ENCODE data around the gene TMA7B.

TMA7B gene

DNA sequence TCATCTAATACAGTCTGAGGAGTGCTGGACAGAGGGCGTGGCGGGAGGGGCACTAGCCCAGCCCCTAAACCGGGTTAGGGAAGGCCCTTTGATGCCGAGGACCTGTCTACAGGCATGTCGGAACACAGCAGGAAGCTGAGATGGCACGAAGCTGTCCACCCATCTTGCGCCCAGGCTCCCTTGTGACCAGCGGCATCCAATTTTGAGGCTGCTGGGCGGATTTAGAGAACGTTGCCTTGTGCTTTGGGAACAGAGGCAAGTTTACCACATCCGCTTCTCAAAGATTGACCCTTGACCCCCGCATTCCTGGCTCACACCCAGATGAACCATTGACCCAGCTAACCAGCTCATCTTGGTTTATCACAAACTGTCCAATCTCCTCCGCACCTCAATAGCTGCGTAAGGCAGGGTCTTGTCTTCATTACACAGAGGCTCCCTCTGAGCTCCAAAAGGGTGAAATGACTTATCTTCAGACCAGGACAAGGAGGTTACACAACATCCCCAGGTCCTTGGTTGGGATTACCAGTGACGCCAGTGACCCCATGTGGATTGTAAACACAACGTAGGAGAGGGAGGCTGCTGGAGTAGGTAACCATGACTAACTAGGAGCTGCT lies 39.1 kb downstream of the TMA7B start:
- in situ Hi-C loops (cut with HindIII; ENCODE audit: low sequenced_read_pairs) = no loop called here

GRCh38 chr22:40000171-40000570 lies 40.0 kb downstream of the TMA7B start:
- in situ Hi-C loops (cut with HindIII; ENCODE audit: low sequenced_read_pairs) = loop anchor here (25.0 kb wide), 1 partner anchor 438 kb away; the partner anchor contains the start of gene CACNA1I

DNA sequence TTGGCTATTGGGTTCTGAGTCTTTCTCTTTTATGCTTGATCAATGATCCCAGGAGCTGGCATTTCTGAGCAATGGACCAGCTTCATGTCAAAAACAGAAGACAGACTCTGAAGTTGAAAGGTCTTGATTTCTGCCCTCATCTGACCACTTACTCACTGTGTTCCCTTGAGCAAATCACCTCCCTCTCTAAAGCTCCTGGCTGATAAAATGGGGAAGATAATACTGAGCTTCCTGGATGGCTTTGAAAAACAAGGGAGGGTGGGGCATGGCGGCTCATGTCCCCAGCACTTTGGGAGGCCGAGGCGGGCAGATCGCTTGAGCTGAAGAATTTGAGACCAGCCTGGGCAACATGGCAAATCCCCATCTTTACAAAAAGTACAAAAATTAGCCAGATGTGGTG lies 40.9 kb downstream of the TMA7B start:
- in situ Hi-C loops (cut with HindIII; ENCODE audit: low sequenced_read_pairs) = loop anchor here (25.0 kb wide), 1 partner anchor 439 kb away; the partner anchor contains the start of gene CACNA1I

GRCh38 chr22:40001800-40002577 lies 41.8 kb downstream of the TMA7B start:
- in situ Hi-C loops (cut with HindIII; ENCODE audit: low sequenced_read_pairs) = loop anchor here (25.0 kb wide), 1 partner anchor 440 kb away; the partner anchor contains the start of gene CACNA1I

- in situ Hi-C loops (cut with HindIII; ENCODE audit: low sequenced_read_pairs) = loop anchor here (25.0 kb wide), 1 partner anchor 441 kb away; the partner anchor contains the start of gene CACNA1I
Measured at GRCh38 chr22:40002935-40003715, 42.9 kb downstream of the TMA7B start.

DNA sequence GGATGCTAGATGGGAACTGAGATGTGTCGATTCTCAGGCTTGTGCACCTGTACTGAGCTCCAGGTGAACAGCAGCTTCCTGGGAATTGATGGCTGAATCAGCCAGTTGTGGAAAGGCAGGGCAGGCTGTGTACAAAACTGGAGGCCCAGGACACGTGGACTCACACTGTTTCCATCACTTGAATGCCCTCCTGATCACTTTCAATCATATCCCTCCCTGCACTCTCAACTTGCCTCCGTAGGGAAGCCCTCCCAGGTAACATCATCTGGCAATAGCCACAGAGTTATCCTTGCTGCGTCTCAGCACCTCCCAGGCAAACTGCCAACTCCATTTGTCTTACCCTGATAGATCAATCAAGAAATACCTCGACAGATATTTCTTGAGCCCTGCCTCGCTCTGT lies 44.6 kb downstream of the TMA7B start:
- in situ Hi-C loops (cut with HindIII; ENCODE audit: low sequenced_read_pairs) = loop anchor here (25.0 kb wide), 1 partner anchor 443 kb away; the partner anchor contains the start of gene CACNA1I

DNA sequence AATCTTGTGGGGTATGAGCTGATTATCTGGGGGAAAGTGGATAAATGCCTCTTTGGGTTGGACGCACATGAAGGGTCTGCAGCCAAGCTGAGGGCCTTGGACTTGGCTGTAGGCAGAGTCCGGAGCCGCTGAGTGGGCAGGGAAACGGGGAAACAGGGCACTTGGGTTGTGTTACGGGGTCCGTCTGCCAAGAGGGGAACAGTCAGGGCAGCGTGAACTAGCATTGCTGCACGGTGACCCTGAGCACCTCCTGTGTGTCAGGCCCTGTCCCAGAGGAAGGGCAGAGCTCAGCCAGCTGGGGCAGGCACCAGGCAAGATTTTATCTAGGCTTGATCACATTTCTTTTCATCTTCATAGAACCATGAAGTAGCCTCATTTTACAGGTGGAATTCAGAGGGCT lies 46.4 kb downstream of the TMA7B start:
- in situ Hi-C loops (cut with HindIII; ENCODE audit: low sequenced_read_pairs) = loop anchor here (25.0 kb wide), 1 partner anchor 444 kb away; the partner anchor contains the start of gene CACNA1I

- in situ Hi-C loops (cut with HindIII; ENCODE audit: low sequenced_read_pairs) = loop anchor here (25.0 kb wide), 1 partner anchor 446 kb away; the partner anchor contains the start of gene CACNA1I
Measured at GRCh38 chr22:40007853-40008710, 47.9 kb downstream of the TMA7B start.

DNA sequence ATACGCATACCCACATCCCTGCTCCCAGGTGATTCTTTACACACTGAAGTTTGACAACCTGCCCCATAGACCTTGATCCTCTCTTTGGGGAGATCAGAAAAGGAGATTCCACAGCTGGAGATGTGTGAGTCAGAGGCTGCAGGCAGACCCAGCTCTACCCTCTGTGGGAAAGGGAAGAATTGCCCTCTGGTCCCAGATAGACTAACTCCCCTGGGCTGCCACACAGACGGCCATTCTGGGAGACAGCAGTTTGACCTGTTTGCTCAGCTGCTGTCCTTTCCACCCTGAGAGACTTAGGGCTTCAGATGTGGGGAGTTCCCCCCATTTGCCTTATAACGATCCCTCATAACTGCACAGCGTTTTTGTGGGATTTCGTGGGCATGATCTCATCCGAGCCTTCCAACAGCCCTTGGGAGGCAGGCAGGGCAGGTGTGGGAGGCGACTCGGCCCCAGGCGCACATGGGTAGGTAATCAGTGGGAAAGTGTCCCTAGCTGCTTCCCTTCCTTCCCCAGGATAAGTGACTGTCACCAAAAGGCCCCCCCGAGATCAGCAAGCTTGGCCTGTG lies 48.6 kb downstream of the TMA7B start:
- in situ Hi-C loops (cut with HindIII; ENCODE audit: low sequenced_read_pairs) = loop anchor here (25.0 kb wide), 1 partner anchor 447 kb away; the partner anchor contains the start of gene CACNA1I

DNA sequence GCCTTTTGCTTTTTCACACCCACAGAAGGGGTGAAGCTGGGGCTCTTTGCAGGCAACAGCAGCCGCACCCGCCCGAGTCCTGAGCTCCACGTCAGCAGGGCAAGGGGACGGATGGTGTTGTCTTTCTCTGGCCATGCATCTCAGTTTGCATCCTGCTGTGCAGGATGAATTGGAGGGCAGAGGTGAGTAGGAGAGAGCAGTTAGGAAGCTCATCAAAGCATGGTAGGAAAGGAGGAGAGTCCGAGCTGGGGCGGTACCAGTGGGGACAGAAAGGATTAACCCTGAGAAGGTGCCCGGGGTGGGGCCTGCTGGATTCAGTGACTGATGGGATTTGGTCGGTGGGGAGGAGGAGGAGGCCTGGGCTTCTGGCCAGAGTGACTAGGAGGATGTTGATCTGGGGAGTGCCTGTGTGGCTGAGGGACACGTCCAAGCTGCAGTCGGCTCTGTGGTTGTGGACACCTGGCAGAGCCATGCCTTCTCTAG lies 49.1 kb downstream of the TMA7B start:
- in situ Hi-C loops (cut with HindIII; ENCODE audit: low sequenced_read_pairs) = loop anchor here (25.0 kb wide), 1 partner anchor 447 kb away; the partner anchor contains the start of gene CACNA1I

- in situ Hi-C loops (cut with HindIII; ENCODE audit: low sequenced_read_pairs) = loop anchor here (25.0 kb wide), 1 partner anchor 448 kb away; the partner anchor contains the start of gene CACNA1I
Measured at GRCh38 chr22:40009951-40010671, 49.9 kb downstream of the TMA7B start.

DNA sequence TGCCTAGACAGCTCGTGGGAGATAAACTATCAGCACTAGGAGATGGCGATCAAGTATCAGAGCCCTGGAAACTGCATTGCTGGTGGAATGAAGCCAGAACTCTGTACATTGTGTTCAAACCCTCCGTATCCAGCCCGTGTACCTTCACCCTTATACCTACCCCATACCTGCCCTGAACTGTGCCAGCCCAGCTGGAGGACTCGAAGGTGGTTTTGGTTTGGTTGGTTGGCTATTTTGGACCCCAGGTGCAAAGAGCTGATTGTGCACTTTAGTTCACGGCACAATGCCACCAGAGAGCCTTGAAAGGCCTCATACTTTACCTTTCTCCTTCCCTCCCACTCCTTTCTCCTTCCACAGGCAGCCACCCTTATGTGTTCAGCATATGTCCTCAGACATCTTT lies 50.5 kb downstream of the TMA7B start:
- in situ Hi-C loops (cut with HindIII; ENCODE audit: low sequenced_read_pairs) = loop anchor here (25.0 kb wide), 1 partner anchor 448 kb away; the partner anchor contains the start of gene CACNA1I

Data from DLD1 (cell line).